K562 (cell line): Measurements from ENCODE around the gene EYA3. TPM values are rescaled to one million over a fixed set of nuclear protein-coding genes. Genes with fewer than 3 reads are reported as not detected.

Source experiments
- CBX5 ChIP-seq: IDR thresholded peaks from 2 replicates; pipeline ENCODE4 v1.6.1; 2014; ENCODE audit warnings: low read depth, borderline replicate concordance
- CEBPZ ChIP-seq: fragments of 150-350 bp; IDR thresholded peaks from 2 replicates; pipeline ENCODE4 v1.6.1; 2014; ENCODE audit warnings: low read depth, mild to moderate bottlenecking, low read length, borderline replicate concordance
- DIDO1 ChIP-seq: fragments of 450-650 bp; IDR thresholded peaks from 2 replicates; pipeline ENCODE4 v1.6.1; 2016; ENCODE audit warnings: low read depth, missing biosample characterization, missing genetic modification characterization
- E2F3 ChIP-seq: fragments of 250-450 bp; sonication (Bioruptor Pico); IDR thresholded peaks from 2 replicates; pipeline ENCODE4 v1.4.0; 2020; ENCODE audit warnings: mild to moderate bottlenecking
- KLF1 ChIP-seq: fragments of 450-650 bp; IDR thresholded peaks from 2 replicates; pipeline ENCODE4 v1.6.1; 2016; ENCODE audit warnings: missing genetic modification characterization, missing compliant biosample characterization
- STAT6 ChIP-seq: sonication (generic); formaldehyde crosslinking; IDR thresholded peaks from 2 replicates; pipeline ENCODE4 v1.8.1; 2023; ENCODE audit warnings: mild to moderate bottlenecking, missing genetic modification reagents
- TEAD4 ChIP-seq, 2 experiments: sonication (generic) in 1 of 2; formaldehyde crosslinking in 1 of 2; IDR thresholded peaks; 2 replicates each; pipeline versions ENCODE4 v1.6.1 to v1.8.0; 2012 to 2022; ENCODE audit warnings: borderline replicate concordance in 1 of 2, inconsistent platforms in 1 of 2, low read length in 1 of 2, mild to moderate bottlenecking in 1 of 2, missing genetic modification reagents in 1 of 2
- ZNF318 ChIP-seq, 2 experiments: fragments of 450-650 bp; IDR thresholded peaks; 2 replicates each; pipeline ENCODE4 v1.6.1; 2016; ENCODE audit warnings: mild to moderate bottlenecking in 2 of 2, borderline replicate concordance in 1 of 2, low read depth in 1 of 2, moderate library complexity in 1 of 2
- polyA plus RNA-seq, 8 experiments: library from polyadenylated mRNA; depleted of rRNA in 4 of 8; stranded (reverse) in 5 of 8; unstranded in 3 of 8; fragments of >200 nt; fragmentation: Nextera tagmentation in 2 of 8; fragmentation: Illumina TruSeq in 1 of 8; extraction: Ambion mirVana in 2 of 8; extraction: Trizol in 1 of 8; gene quantifications; 2 replicates each; pipeline versions ENCODE4 v1.2.1 to v1.2.3, GENCODE V29; 2011 to 2014; ENCODE audit warnings: inconsistent platforms in 1 of 8, missing spikeins in 1 of 8
- total RNA-seq, 7 experiments: library from RNA; depleted of rRNA in 6 of 7; stranded (reverse); fragments of >200 nt in 6 of 7; fragmentation: Illumina TruSeq in 2 of 7; extraction: Trizol in 2 of 7; gene quantifications; 2 replicates each; pipeline versions ENCODE4 v1.2.1 to v1.2.3, GENCODE V29; 2011 to 2021; ENCODE audit warnings: low replicate concordance in 1 of 7

The EYA3 gene
- total and polyA plus RNA-seq, 9 of the 15 experiments (the other 6 are each of a cell fraction or from before 2014, with no cell fraction given), result 21.7 to 64.0 (median 43.6) TPM

DNA sequence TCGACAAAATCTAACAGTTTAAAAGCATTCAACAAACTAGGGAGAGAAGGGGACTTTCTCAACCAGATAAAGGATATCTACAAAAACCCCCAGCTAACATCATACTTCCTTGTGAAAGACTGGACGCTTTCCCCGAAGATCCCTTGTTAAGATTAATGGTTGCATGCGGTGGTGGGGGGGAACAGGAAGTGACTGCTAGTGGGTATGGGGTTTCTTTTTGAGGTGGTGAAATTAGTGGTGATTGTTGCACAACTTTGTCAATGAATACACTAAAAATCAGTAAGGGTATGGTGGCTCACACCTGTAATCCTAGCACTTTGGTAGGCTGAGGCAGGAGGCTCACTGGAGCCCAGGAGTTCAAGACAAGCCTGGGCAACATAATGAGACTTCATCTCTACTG lies 26.9 kb upstream of the EYA3 start (continued):
- TF ChIP-seq STAT6 (CRISPR knock-in tag), result no peak
- TF ChIP-seq E2F3 (CRISPR knock-in tag), result no peak
- TF ChIP-seq TEAD4 (IDR thresholded peaks at IDR 0.05; ENCODE audit: low read length), result no peak
- no peak for TF ChIP-seq TEAD4 (CRISPR knock-in tag; IDR thresholded peaks at IDR 0.05; ENCODE audit: borderline replicate concordance)
- TF ChIP-seq ZNF318 (IDR thresholded peaks at IDR 0.05; ENCODE audit: borderline replicate concordance in 1 of 2, low read depth in 1 of 2), result peak in 1 of 2 experiments; percentile 27; a peak in 3 of 4 replicates
- TF ChIP-seq CBX5, result no peak
- TF ChIP-seq CEBPZ, result no peak
- TF ChIP-seq KLF1, result no peak
- no peak for TF ChIP-seq DIDO1 (tag)
